Panc1 (cell line): ENCODE data around the gene NAB2. TPM values are rescaled to one million over a fixed set of nuclear protein-coding genes. Genes with fewer than 3 reads are reported as not detected.

Source experiments
- ATAC-seq: fragments of 200-7000 bp; cut with Tn5 transposase; 2 replicates; pipeline ENCODE4 v1.9.1; 2020; ENCODE audit warnings: mild to moderate bottlenecking, moderate library complexity
- BruUV-seq: library from RNA; stranded (reverse); fragments of 400-500 nt; replicated peaks from 2 replicates; lab custom pipeline; 2021; lab: Mats Ljungman, UMichigan
- CTCF ChIA-PET: fragments of 300-600 bp; sonication (Branson Sonifier 250); formaldehyde crosslinking; loops from one replicate; lab custom pipeline; 2022; ENCODE audit warnings: antibody characterized with exemption; lab: Charles Lee
- POLR2A ChIA-PET: fragments of 300-600 bp; sonication (Branson Sonifier 250); formaldehyde crosslinking; loops from one replicate; lab custom pipeline; 2022; ENCODE audit warnings: antibody characterized with exemption; lab: Charles Lee
- DNase-seq: peaks from one replicate; pipeline ENCODE4 v3.0.0-alpha.2; 2010; ENCODE audit warnings: low read depth, low spot score
- H3K27ac ChIP-seq: 2 replicates; pipeline ENCODE4 v1.5.1; 2011; ENCODE audit warnings: mild to moderate bottlenecking, low read length, inconsistent platforms
- H3K27me3 ChIP-seq: fragments of 200-500 bp; sonication (Bioruptor generic); 2 replicates; pipeline ENCODE4 v1.6.0; 2014; ENCODE audit warnings: low read length, inconsistent platforms; ENCODE audit not compliant: control insufficient read depth, insufficient read depth
- H3K36me3 ChIP-seq: fragments of 200-500 bp; sonication (Bioruptor generic); 2 replicates; pipeline ENCODE4 v1.5.1; 2014; ENCODE audit warnings: inconsistent platforms, mild to moderate bottlenecking, low read length, moderate library complexity; ENCODE audit not compliant: control insufficient read depth, insufficient read depth
- H3K4me1 ChIP-seq: 2 replicates; pipeline ENCODE4 v1.5.1; 2011; ENCODE audit warnings: inconsistent platforms, mild to moderate bottlenecking, low read length, moderate library complexity; ENCODE audit not compliant: control insufficient read depth, insufficient read depth
- H3K4me3 ChIP-seq, 2 experiments: 2 replicates each; pipeline ENCODE4 v1.5.1; 2011 to 2012; ENCODE audit warnings: low read depth in 2 of 2, low read length in 2 of 2, mild to moderate bottlenecking in 2 of 2, inconsistent platforms in 1 of 2, moderate library complexity in 1 of 2
- H3K9me3 ChIP-seq: fragments of 200-500 bp; sonication (Bioruptor generic); 2 replicates; pipeline ENCODE4 v1.5.1; 2014; ENCODE audit warnings: low read depth, mild to moderate bottlenecking, inconsistent platforms, low read length, moderate library complexity; ENCODE audit not compliant: control insufficient read depth, insufficient read depth
- CTCF ChIP-seq: fragments of 450-650 bp; IDR thresholded peaks from 2 replicates; pipeline ENCODE4 v1.5.1; 2017; ENCODE audit warnings: mild to moderate bottlenecking
- POLR2AphosphoS5 ChIP-seq: IDR thresholded peaks from 2 replicates; pipeline ENCODE4 v1.6.1; 2012; ENCODE audit warnings: mild to moderate bottlenecking, low read depth, low read length, moderate library complexity
- REST ChIP-seq, 2 experiments: IDR thresholded peaks; 2 replicates each; pipeline ENCODE4 v1.6.1; 2011 to 2012; ENCODE audit warnings: low read depth in 2 of 2, control low read depth in 1 of 2, low read length in 1 of 2, mild to moderate bottlenecking in 1 of 2, moderate library complexity in 1 of 2; ENCODE audit not compliant: insufficient read depth in 1 of 2
- SIN3A ChIP-seq: IDR thresholded peaks from 2 replicates; pipeline ENCODE4 v1.6.1; 2012; ENCODE audit warnings: low read depth, mild to moderate bottlenecking, low read length, moderate library complexity, borderline replicate concordance; ENCODE audit not compliant: insufficient read depth
- TCF7L2 ChIP-seq: IDR thresholded peaks from 2 replicates; pipeline ENCODE4 v1.6.1; 2011; ENCODE audit warnings: mild to moderate bottlenecking, low read depth, low read length, inconsistent platforms
- in situ Hi-C: cut with HindIII; loops from 2 replicates; pipeline ENCODE4 v1.10.0; 2016; ENCODE audit warnings: low sequenced_read_pairs, low pct_unique_long_range_greater_than_20kb
- intact Hi-C: fragments of 100-400 bp; cut with micrococcal nuclease; formaldehyde crosslinking; loops from one replicate; pipeline ENCODE4 v1.10.0; 2022; ENCODE audit not compliant: unreplicated experiment
- total RNA-seq: library from RNA; stranded (reverse); gene quantifications from one replicate; pipeline ENCODE4 v1.2.1, GENCODE V29; 2021; ENCODE audit not compliant: unreplicated experiment

Gene NAB2
- total RNA-seq, 1 experiment from 2014 or later, result 13.9 TPM

- DNase-seq, result no peak
- POLR2A ChIA-PET, result no interaction called here
- in situ Hi-C loops (no loop called here), intact Hi-C loops (no loop called here)
- no peaks in the 10 kb centered on the region for H3K36me3 ChIP-seq
- 0 out of 2 replicates have a peak, but pooled peaks cover 2% of the 10 kb centered on the region for H3K4me1 ChIP-seq
- TF ChIP-seq CTCF, result no peak
- no peak for TF ChIP-seq TCF7L2
- TF ChIP-seq SIN3A, result no peak
- TF ChIP-seq REST (IDR thresholded peaks at IDR 0.05; ENCODE audit: insufficient read depth in 1 of 2, low read depth in 2 of 2, low read length in 1 of 2), result no peak
- TF ChIP-seq POLR2AphosphoS5, result no peak
- CTCF ChIA-PET, result interaction anchor here (0.7 kb wide), 1 partner anchor 52 kb away, joined by 3 read pairs; no protein-coding TSS in a partner anchor
- no peaks in the 10 kb centered on the region for H3K9me3 ChIP-seq
- ATAC-seq, result no peak
- no peak overlapping the region for H3K4me3 ChIP-seq
- no peaks in the 10 kb centered on the region for H3K27me3 ChIP-seq
- no peak overlapping the region for H3K27ac ChIP-seq
- no TSS peak for BruUV-seq
Measured at GRCh38 chr12:57131896-57132744, 43.2 kb downstream of the NAB2 start.

- Histone ChIP-seq H3K27me3 (no peaks in the 10 kb centered on the region), H3K27ac (no peak overlapping the region), H3K9me3 (no peaks in the 10 kb centered on the region), H3K36me3 (no peaks in the 10 kb centered on the region), H3K4me3 (no peak overlapping the region), H3K4me1 (0 out of 2 replicates have a peak, but pooled peaks cover 2% of the 10 kb centered on the region)
- CTCF ChIA-PET, result interaction anchor here (0.6 to 0.7 kb wide), 2 partner anchors 15 to 53 kb away, joined by 3 read pairs; no protein-coding TSS in a partner anchor
- intact Hi-C loops, result no loop called here
- in situ Hi-C loops, result no loop called here
- ATAC-seq, result no peak
- DNase-seq, result no peak
- POLR2A ChIA-PET, result no interaction called here
- TF ChIP-seq POLR2AphosphoS5 (no peak), REST (IDR thresholded peaks at IDR 0.05; ENCODE audit: insufficient read depth in 1 of 2, low read depth in 2 of 2, low read length in 1 of 2) (no peak), TCF7L2 (no peak), SIN3A (no peak), CTCF (no peak)
- BruUV-seq, result no TSS peak
Measured at GRCh38 chr12:57133013-57133569, 44.2 kb downstream of the NAB2 start.
